WTC11 (cell line): ENCODE results near the gene ARAP2.

ENCODE experiments used
- CBFB ChIP-seq: sonication (generic); formaldehyde crosslinking; IDR thresholded peaks from 2 replicates; pipeline ENCODE4 v1.8.1; 2022; ENCODE audit warnings: mild to moderate bottlenecking, low read depth, missing genetic modification reagents
- CREB1 ChIP-seq: sonication (generic); formaldehyde crosslinking; IDR thresholded peaks from 2 replicates; pipeline ENCODE4 v1.8.0; 2023; ENCODE audit warnings: mild to moderate bottlenecking, missing genetic modification reagents
- CTCF ChIP-seq: fragments of 200-600 bp; IDR thresholded peaks from 2 replicates; pipeline ENCODE4 v1.8.0; 2022; ENCODE audit warnings: antibody characterized with exemption
- ELF4 ChIP-seq: sonication (generic); formaldehyde crosslinking; IDR thresholded peaks from 2 replicates; pipeline ENCODE4 v1.8.1; 2022; ENCODE audit warnings: low read depth, mild to moderate bottlenecking, moderate library complexity, missing genetic modification reagents
- JUN ChIP-seq: sonication (generic); formaldehyde crosslinking; IDR thresholded peaks from 2 replicates; pipeline ENCODE4 v1.8.0; 2023; ENCODE audit warnings: mild to moderate bottlenecking, missing genetic modification reagents
- NFE2L1 ChIP-seq: sonication (generic); formaldehyde crosslinking; IDR thresholded peaks from 2 replicates; pipeline ENCODE4 v1.8.1; 2023; ENCODE audit warnings: missing genetic modification reagents
- ZMAT4 ChIP-seq: fragments of 250-450 bp; sonication (Bioruptor Pico); IDR thresholded peaks from 2 replicates; pipeline ENCODE4 v1.9.0; 2021; ENCODE audit warnings: mild to moderate bottlenecking
- ZNF219 ChIP-seq: sonication (generic); formaldehyde crosslinking; IDR thresholded peaks from 2 replicates; pipeline ENCODE4 v1.8.0; 2023; ENCODE audit warnings: missing genetic modification reagents, mild to moderate bottlenecking, borderline replicate concordance
- ZNF263 ChIP-seq: sonication (generic); formaldehyde crosslinking; IDR thresholded peaks from 2 replicates; pipeline ENCODE4 v1.8.1; 2022; ENCODE audit warnings: low read depth, mild to moderate bottlenecking, moderate library complexity, missing genetic modification reagents
- TF ChIP-seq, protein P1 (sequence below): sonication (generic); formaldehyde crosslinking; IDR thresholded peaks from 2 replicates; pipeline ENCODE4 v1.8.0; 2022; ENCODE audit warnings: missing genetic modification reagents

DNA sequence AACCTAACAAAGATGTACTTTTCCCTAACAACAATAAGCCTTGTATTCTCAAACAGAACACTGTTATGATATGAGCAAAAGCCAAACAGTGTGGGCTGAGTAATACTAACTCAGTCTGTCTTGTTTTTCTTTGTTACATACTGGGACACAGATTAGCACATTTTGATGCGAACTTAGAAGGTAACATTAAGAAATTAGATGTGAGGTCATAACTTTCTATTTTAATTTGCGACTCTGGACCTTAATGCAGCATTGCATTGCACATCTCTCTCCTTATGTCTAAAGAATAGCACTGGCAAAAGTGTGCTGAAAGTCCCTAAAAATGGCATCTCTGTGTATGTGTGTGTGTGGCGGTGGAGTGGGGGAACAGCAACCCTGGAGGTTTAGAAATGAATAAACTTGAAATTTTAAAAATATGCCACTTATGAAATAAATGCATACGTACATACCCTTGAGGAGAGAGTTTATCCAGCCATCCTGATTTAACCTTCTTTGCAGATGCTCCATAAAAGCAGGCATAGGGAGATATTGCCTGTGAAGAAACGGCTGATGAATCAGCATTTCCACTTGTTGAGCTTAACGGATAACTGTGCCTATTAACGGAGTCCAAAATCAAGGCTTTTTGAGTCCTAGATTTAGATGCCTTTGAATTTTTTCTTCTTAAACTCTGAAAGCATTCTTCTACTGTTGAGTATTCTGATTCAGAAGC, 34.2 kb downstream of the ARAP2 start:
- TF ChIP-seq CTCF = no peak
- TF ChIP-seq NFE2L1 = no peak
- TF ChIP-seq CREB1 (CRISPR knock-in tag) = no peak
- TF ChIP-seq ZNF263 (CRISPR knock-in tag) = no peak
- no peak for TF ChIP-seq ZMAT4 (CRISPR knock-in tag)
- no peak for TF ChIP-seq ELF4 (CRISPR knock-in tag)
- no peak for TF ChIP-seq JUN (CRISPR knock-in tag)
- TF ChIP-seq, protein P1, sequence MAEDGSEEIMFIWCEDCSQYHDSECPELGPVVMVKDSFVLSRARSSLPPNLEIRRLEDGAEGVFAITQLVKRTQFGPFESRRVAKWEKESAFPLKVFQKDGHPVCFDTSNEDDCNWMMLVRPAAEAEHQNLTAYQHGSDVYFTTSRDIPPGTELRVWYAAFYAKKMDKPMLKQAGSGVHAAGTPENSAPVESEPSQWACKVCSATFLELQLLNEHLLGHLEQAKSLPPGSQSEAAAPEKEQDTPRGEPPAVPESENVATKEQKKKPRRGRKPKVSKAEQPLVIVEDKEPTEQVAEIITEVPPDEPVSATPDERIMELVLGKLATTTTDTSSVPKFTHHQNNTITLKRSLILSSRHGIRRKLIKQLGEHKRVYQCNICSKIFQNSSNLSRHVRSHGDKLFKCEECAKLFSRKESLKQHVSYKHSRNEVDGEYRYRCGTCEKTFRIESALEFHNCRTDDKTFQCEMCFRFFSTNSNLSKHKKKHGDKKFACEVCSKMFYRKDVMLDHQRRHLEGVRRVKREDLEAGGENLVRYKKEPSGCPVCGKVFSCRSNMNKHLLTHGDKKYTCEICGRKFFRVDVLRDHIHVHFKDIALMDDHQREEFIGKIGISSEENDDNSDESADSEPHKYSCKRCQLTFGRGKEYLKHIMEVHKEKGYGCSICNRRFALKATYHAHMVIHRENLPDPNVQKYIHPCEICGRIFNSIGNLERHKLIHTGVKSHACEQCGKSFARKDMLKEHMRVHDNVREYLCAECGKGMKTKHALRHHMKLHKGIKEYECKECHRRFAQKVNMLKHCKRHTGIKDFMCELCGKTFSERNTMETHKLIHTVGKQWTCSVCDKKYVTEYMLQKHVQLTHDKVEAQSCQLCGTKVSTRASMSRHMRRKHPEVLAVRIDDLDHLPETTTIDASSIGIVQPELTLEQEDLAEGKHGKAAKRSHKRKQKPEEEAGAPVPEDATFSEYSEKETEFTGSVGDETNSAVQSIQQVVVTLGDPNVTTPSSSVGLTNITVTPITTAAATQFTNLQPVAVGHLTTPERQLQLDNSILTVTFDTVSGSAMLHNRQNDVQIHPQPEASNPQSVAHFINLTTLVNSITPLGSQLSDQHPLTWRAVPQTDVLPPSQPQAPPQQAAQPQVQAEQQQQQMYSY (CRISPR knock-in tag) = no peak
- TF ChIP-seq ZNF219 (CRISPR knock-in tag) = no peak
- no peak for TF ChIP-seq CBFB (CRISPR knock-in tag)
